Pancreas (tissue), 10 donors: ENCODE results near the gene IQCK. TPM values are rescaled to one million over a fixed set of nuclear protein-coding genes. Genes with fewer than 3 reads are reported as not detected.

Experiments
- ATAC-seq, 4 donors: fragments of 200-7000 bp; cut with Tn5 transposase; one replicate each; pipeline versions ENCODE4 v1.8.0 to v1.9.1; 2020; ENCODE audit warnings: mild to moderate bottlenecking in 4 of 4, moderate library complexity in 4 of 4
- DNase-seq, 6 donors: peaks; one replicate each; pipeline ENCODE4 v3.0.0-alpha.2; 2020
- FAIRE-seq: peaks from 2 replicates; lab custom pipeline; 2012; peaks lifted over from hg19 to GRCh38; lab: Jason Lieb, UNC
- H3K27ac ChIP-seq, 4 donors: fragments of 200-600 bp; sonication (generic); 1 replicate in 3 of 4; 2 replicates in 1 of 4; pipeline versions ENCODE4 v1.5.0 to v1.8.0; 2020
- H3K27me3 ChIP-seq, 4 donors: fragments of 200-600 bp; one replicate each; pipeline ENCODE4 v1.8.0; 2021
- H3K36me3 ChIP-seq, 3 donors: fragments of 200-600 bp; sonication (generic) in 1 of 3; one replicate each; pipeline versions ENCODE4 v1.5.0 to v1.8.0; 2020 to 2021
- H3K4me1 ChIP-seq, 3 donors: fragments of 200-600 bp; one replicate each; pipeline ENCODE4 v1.8.0; 2021
- H3K4me3 ChIP-seq, 4 donors: fragments of 200-600 bp; sonication (generic) in 2 of 4; one replicate each; pipeline versions ENCODE4 v1.5.0 to v1.8.0; 2020 to 2021
- H3K9me3 ChIP-seq, 4 donors: fragments of 200-600 bp; one replicate each; pipeline ENCODE4 v1.8.0; 2021
- WGBS, 2 donors: extraction: QIAGEN DNeasy Blood & Tissue Kit; methylation state at CpG; one replicate each; pipeline ENCODE4 v1.1.7; 2013; 5-methylcytosine and 5-hydroxymethylcytosine counted together
- intact Hi-C, 3 donors: fragments of 100-400 bp; cut with DNase I; formaldehyde crosslinking; loops; one replicate each; pipeline versions ENCODE4 v1.11.1 to v1.14.2; 2022
- polyA plus RNA-seq, 2 donors: library from polyadenylated mRNA; stranded (reverse); fragments of 200-250 nt; gene quantifications; one replicate each; pipeline ENCODE4 v1.2.3, GENCODE V29; 2013
- total RNA-seq, 6 donors: library from RNA; stranded (reverse); fragmentation: NEBNext Ultra II Directional in 4 of 6; extraction: Animal tissue kit (Norgen Biotek cat#: 25700) in 4 of 6; gene quantifications; one replicate each; pipeline versions ENCODE4 v1.2.1 to v1.2.4, GENCODE V29; 2021 to 2023
- TF ChIP-seq, protein P1 (sequence below), 4 donors: fragments of 200-600 bp; sonication (generic) in 3 of 4; IDR thresholded peaks; one replicate each; pipeline versions ENCODE4 v1.5.0 to v1.8.0; 2021; ENCODE audit warnings: antibody characterized with exemption in 4 of 4
- donor health status: healthy with polysubstance abuse.
- donor health status: DM: no; HTN: no; CAD: no; lungs with moderate emphysema.
- donor health status: DM: no; HTN: no; CAD: no.
- donor health status: control.
- donor health status: control.
- donor health status: Bipolar disorder and iron deficiency.
- donor health status: DM: yes; HTN: yes; CAD: no.
- donor health status: DM: no; HTN: no; CAD: no.
- donor health status: DM: no; HTN: no; CAD: no.
- donor health status: DM: yes; HTN: yes; CAD: no.

The IQCK gene
- total and polyA plus RNA-seq, 8 donors: 6.7 to 15.5 (median 10.9) TPM

DNA sequence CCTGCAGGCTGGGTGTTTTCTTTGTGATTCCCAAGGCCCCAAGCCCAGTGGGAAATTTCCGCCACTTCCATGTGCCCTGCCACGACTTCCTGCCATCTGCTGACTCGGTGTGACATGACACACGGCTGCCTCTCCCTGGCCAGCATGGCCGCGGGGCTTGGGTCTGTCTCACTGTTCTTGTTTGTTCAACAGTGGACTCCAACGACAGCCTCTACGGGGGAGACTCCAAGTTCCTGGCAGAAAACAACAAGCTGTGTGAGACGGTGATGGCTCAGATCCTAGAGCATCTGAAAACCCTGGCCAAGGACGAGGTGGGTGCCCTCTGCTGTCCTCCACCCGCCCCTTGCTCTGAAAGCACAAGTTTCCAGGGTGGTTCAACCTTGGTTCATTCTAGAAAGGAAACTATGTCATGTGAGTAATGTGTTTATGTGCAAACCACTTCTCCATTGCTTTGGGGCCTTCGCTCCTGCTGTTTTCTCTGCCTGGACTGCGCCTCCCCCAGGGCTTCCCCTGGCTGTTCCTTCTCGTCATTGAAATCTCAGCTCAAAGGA is 26.8 kb upstream of the IQCK start:
- Histone ChIP-seq H3K27ac (no peak overlapping the region), H3K27me3 (no peaks in the 10 kb centered on the region), H3K36me3 (peaks cover 0 to 3% (median 0%) of the 10 kb centered on the region in 3 donors), H3K9me3 (no peaks in the 10 kb centered on the region), H3K4me3 (no peak overlapping the region), H3K4me1 (peaks cover 0 to 7% (median 3%) of the 10 kb centered on the region in 3 donors)
- TF ChIP-seq, protein P1, sequence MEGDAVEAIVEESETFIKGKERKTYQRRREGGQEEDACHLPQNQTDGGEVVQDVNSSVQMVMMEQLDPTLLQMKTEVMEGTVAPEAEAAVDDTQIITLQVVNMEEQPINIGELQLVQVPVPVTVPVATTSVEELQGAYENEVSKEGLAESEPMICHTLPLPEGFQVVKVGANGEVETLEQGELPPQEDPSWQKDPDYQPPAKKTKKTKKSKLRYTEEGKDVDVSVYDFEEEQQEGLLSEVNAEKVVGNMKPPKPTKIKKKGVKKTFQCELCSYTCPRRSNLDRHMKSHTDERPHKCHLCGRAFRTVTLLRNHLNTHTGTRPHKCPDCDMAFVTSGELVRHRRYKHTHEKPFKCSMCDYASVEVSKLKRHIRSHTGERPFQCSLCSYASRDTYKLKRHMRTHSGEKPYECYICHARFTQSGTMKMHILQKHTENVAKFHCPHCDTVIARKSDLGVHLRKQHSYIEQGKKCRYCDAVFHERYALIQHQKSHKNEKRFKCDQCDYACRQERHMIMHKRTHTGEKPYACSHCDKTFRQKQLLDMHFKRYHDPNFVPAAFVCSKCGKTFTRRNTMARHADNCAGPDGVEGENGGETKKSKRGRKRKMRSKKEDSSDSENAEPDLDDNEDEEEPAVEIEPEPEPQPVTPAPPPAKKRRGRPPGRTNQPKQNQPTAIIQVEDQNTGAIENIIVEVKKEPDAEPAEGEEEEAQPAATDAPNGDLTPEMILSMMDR (IDR thresholded peaks at IDR 0.05): no peak
- DNase-seq: peak in 1 of 6 donors; percentile 18
- no peak for FAIRE-seq
- intact Hi-C loops: no loop called here
- WGBS, 2 donors: 85 to 87% methylated on average over 14 of the region's 14 CpGs
- ATAC-seq: peak in 2 of 4 donors; percentile 28 to 32

DNA sequence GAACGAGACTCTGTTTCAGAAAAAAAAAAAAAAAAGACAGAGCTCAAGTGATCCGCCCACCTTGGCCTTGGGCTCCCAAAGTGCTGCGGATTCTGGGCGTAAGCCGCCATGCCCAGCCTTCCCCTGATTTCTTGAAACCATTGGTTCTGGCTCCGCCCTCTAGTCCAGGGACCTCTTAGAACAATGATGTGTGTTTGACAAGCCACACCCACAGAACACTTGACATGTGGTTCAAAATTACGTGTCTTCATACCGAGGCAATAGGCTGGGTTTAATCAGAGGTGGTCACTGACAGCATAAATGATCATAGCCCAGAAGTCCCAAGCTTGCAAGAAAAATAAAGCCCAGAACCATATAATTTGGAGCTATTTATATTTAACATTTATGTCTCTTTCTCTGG is 23.1 kb upstream of the IQCK start:
- intact Hi-C loops: no loop called here
- peak in 1 of 6 donors; percentile 6 for DNase-seq
- WGBS, 2 donors: 93 to 94% methylated on average over 8 of the region's 8 CpGs
- no peak for ATAC-seq
- Histone ChIP-seq H3K27ac (no peak overlapping the region), H3K4me3 (no peak overlapping the region), H3K4me1 (peaks cover 12 to 35% (median 21%) of the 10 kb centered on the region in 3 donors), H3K27me3 (no peaks in the 10 kb centered on the region), H3K9me3 (no peaks in the 10 kb centered on the region), H3K36me3 (peaks cover 0 to 3% (median 0%) of the 10 kb centered on the region in 3 donors)
- TF ChIP-seq, protein P1 (IDR thresholded peaks at IDR 0.05): no peak
- FAIRE-seq: no peak

DNA sequence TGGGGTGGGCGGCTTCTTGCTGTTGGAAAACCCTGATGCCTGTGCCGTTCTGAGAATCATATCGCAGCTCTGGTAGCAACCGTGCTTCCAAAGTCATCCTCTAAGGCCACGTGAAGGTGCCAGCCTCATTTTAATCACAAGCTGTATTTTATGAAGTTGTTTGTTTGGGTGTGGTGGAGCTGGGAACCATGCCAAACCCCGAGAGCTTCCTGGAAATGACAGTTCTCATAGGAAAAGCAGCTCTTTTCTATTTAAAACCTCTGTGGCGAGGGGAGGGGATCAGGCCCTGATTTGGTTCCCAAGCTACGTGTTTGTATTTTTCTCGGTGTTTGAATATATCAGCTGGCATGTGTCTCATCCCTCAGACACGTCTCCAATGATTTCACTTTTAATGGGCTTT is 21.7 kb upstream of the IQCK start:
- intact Hi-C loops: no loop called here
- no peaks in the 10 kb centered on the region for H3K27me3 ChIP-seq
- ATAC-seq (peak in 3 of 4 donors; percentile 38 to 54 (median 54)), DNase-seq (peak in 5 of 6 donors; percentile 57 to 77 (median 63)), FAIRE-seq (peak; percentile 9)
- H3K9me3 ChIP-seq: no peaks in the 10 kb centered on the region
- TF ChIP-seq, protein P1 (IDR thresholded peaks at IDR 0.05): no peak
- peaks cover 18 to 45% (median 21%) of the 10 kb centered on the region in 3 donors for H3K4me1 ChIP-seq
- peak overlapping the region in 2 of 4 donors; percentile 80 to 84 for H3K27ac ChIP-seq
- 45 to 49% methylated on average over 10 of the region's 10 CpGs for WGBS, 2 donors
- no peak overlapping the region for H3K4me3 ChIP-seq
- peaks cover 0 to 3% (median 0%) of the 10 kb centered on the region in 3 donors for H3K36me3 ChIP-seq

DNA sequence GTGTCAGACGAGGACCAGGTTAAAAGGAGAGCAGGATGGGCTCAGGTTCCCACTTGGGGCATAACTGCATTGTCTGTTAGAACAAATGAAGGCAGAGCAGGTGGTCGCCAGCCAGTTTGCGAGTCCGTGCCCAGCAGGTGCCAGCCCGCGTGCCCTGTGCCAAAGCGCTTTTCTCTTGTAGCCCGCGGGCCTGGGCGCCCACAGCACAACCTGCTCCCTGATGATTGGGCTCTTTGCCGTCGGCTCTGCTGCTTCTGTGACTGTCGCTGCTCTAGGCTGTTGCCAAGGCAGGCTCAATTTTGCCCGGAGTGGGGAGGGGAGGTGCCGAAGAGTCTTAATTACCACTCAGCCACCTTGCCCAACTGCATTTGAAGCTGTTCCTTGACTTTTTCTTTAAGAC is 21.1 kb upstream of the IQCK start:
- DNase-seq (peak in 1 of 6 donors; percentile 31), ATAC-seq (peak in 2 of 4 donors; percentile 2 to 3), FAIRE-seq (no peak)
- no peak overlapping the region for H3K4me3 ChIP-seq
- intact Hi-C loops: no loop called here
- H3K27me3 ChIP-seq: no peaks in the 10 kb centered on the region
- H3K36me3 ChIP-seq: peaks cover 0 to 2% (median 0%) of the 10 kb centered on the region in 3 donors
- TF ChIP-seq, protein P1 (IDR thresholded peaks at IDR 0.05): no peak
- 92 to 94% methylated on average over 15 of the region's 15 CpGs for WGBS, 2 donors
- H3K9me3 ChIP-seq: no peaks in the 10 kb centered on the region
- H3K4me1 ChIP-seq: peaks cover 18 to 45% (median 21%) of the 10 kb centered on the region in 3 donors
- peak overlapping the region in 3 of 4 donors; percentile 44 to 84 (median 80) for H3K27ac ChIP-seq

DNA sequence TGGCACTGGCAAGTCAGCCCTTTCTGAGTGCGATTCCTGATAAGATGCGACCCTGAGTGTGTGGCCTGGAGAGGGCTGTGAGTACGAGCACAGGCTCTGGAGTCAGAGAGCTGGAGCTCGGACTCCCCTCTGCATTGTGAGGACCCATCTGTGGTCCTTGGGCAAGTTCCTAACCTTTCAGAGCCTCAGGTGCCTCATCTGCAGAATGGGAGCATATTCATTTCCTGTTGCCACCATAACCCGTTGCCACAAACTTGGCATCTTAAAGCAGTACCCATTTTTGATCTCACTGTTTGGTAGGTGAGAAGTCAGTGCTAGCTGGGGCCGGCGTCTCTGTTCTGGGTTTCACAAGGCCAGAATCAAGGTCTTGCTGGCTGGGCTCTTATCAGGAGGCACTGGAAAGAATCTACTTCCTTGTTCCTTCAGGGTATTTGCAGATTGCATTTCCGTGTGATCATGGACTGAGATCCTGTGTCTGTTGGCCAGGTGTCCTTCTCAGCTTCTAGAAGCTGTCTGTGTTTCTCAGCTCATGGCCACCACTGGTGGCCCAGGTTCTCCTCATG is 20.2 kb upstream of the IQCK start:
- TF ChIP-seq, protein P1 (IDR thresholded peaks at IDR 0.05): no peak
- Histone ChIP-seq H3K4me3 (no peak overlapping the region), H3K4me1 (peaks cover 18 to 45% (median 21%) of the 10 kb centered on the region in 3 donors), H3K27ac (peak overlapping the region; percentile 9 to 84 (median 62)), H3K36me3 (no peaks in the 10 kb centered on the region), H3K9me3 (no peaks in the 10 kb centered on the region), H3K27me3 (no peaks in the 10 kb centered on the region)
- FAIRE-seq (no peak), ATAC-seq (peak; percentile 73 to 83 (median 80)), DNase-seq (peak in 4 of 6 donors; percentile 46 to 72 (median 58))
- intact Hi-C loops: no loop called here
- WGBS, 2 donors: 39 to 42% methylated on average over 8 of the region's 8 CpGs
